ENCODE data around the gene DDX50.
"Not testable (repeated sequence)": the region's sequence is repeated elsewhere in the genome, so short reads cannot be mapped to it uniquely, and the experiment has no call there.

Gene DDX50

DNA sequence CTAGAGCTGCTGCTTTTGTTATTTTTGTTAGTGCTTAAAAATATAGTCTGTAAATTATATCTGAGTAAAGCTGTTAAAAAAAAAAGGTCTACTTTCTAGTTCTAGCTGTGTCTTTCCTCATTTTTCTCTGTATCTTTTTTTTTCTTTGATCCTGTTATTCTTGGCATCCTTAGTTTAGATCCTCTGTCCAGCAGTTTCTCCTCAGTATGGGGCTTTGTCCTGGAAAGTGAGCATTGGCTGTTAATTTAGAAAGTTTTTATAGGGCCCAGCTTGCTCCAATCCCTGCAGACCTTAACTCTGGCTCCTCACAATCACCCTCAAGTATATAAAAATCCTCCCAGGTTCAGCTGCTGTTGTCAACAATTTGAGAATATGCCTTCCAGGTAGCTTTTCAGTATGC is 23.5 kb downstream of the DDX50 start:
- DNase-seq (ENCODE audit: low spot score), result no peak
- TF ChIP-seq, protein P1, sequence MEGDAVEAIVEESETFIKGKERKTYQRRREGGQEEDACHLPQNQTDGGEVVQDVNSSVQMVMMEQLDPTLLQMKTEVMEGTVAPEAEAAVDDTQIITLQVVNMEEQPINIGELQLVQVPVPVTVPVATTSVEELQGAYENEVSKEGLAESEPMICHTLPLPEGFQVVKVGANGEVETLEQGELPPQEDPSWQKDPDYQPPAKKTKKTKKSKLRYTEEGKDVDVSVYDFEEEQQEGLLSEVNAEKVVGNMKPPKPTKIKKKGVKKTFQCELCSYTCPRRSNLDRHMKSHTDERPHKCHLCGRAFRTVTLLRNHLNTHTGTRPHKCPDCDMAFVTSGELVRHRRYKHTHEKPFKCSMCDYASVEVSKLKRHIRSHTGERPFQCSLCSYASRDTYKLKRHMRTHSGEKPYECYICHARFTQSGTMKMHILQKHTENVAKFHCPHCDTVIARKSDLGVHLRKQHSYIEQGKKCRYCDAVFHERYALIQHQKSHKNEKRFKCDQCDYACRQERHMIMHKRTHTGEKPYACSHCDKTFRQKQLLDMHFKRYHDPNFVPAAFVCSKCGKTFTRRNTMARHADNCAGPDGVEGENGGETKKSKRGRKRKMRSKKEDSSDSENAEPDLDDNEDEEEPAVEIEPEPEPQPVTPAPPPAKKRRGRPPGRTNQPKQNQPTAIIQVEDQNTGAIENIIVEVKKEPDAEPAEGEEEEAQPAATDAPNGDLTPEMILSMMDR (IDR thresholded peaks at IDR 0.05; ENCODE audit: extremely low read depth, missing control alignments), result no peak

DNA sequence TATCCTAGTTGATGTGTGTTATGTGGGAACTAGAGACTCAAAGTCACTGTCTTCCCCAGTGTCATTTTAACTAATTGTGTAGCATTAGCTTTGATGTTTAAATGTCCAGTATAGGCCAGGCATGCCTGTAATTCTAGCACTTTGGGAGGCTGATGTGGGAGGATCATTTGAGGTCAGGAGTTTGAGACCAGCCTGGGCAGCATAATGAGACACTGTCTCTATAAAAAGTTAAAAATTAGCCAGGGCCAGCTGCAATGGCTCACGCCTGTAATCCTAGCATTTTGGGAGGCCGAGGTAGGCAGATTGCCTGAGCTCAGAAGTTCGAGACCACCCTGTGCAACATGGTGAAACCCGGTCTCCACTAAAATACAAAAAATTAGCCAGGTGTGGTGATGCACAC is 24.4 kb downstream of the DDX50 start:
- TF ChIP-seq, protein P1 (IDR thresholded peaks at IDR 0.05; ENCODE audit: extremely low read depth, missing control alignments), result no peak
- no peak for DNase-seq (ENCODE audit: low spot score)

DNA sequence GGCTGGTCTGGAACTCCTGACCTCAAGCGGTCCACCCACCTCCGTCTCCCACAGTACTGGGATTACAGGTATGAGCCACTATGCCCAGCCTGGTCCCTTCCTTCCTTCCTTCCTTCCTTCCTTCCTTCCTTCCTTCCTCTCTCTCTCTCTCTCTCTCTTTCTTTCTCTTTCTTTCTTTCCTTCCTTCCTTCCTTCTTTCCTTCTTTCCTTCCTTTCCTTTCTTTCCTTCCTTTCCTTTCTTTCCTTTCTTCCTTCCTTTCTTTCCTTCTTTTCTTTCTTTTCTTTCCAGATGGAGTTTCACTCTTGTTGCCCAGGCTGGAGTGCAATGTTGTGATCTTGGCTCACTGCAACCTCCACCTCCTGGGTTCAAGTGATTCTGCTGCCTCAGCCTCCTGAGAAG is 28.0 kb downstream of the DDX50 start:
- not testable (repeated sequence) for DNase-seq (ENCODE audit: low spot score)

DNA sequence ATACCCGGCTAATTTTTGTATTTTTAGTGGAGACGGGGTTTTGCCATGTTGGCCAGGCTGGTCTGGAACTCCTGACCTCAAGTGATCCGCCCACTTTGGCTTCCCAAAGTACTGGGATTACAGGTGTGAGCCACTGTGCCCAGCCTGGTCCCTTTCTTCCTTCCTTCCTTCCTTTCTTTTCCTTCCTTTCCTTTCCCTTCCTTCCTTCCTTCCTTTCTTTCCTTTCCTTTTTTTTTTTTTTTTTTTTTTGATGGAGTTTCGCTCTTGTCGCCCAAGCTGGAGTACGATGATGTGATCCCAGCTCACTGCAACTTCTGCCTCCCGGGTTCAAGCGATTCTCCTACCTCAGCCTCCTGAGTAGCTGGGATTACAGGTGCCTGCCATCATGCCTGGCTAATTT is 28.8 kb downstream of the DDX50 start:
- DNase-seq (ENCODE audit: low spot score), result not testable (repeated sequence)

DNA sequence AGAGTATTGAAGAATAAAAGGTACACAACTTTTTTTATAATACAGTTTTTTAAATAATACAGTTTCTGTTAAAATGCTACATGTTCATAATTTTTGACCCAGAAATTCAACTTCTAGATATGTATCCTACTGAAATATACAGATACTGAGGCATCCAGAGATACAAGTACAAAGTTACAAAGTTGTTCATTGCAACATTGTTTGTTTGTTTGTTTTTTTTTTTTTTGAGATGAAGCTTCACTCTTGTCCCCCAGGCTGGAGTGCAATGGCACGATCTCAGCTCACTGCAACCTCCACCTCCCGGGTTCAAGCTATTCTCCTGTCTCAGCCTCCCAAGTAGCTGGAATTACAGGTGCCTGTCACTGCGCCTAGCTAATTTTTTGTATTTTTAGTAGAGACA is 31.7 kb downstream of the DDX50 start:
- not testable (repeated sequence) for DNase-seq (ENCODE audit: low spot score)

DNA sequence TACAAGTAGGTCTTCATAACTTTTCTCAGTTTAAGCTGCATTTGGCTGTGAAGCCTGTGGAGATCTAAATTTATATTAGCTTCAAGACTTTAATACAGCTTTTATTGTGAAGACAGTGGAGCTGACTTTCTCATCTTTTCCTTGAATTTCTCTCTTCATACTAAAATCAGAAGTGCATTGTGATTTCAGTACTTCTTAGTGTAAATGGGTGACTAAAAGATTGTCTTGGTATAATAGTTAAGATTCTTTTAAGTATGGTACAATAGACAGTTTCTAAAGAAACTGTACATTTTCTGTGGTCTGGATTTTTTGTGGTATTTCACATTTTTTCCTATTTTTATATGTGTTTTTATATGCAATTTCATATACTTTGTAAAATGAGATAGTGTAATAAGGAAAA is 33.9 kb downstream of the DDX50 start:
- TF ChIP-seq, protein P1 (IDR thresholded peaks at IDR 0.05; ENCODE audit: extremely low read depth, missing control alignments), result no peak
- no peak for DNase-seq (ENCODE audit: low spot score)

DNA sequence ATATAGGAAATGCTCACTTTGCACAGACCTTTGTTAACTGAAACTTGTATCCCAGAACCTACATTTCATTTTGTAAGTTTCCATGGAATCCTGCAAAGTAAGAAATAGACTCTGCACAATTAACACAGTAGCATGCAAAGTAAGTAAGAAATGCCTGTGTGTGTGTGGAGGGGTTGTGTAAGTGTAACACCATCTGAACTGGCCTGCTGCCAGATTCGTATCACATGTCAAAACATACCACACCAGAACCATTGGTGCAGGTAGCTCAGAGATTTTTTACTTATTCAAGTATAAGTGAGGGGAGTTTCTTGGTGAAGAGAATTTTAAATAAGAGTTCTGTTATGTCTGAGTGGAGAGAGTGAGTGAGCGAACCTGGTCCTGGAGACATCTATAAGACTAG is 37.0 kb downstream of the DDX50 start:
- no peak for DNase-seq (ENCODE audit: low spot score)
- TF ChIP-seq, protein P1 (IDR thresholded peaks at IDR 0.05; ENCODE audit: extremely low read depth, missing control alignments), result no peak

DNA sequence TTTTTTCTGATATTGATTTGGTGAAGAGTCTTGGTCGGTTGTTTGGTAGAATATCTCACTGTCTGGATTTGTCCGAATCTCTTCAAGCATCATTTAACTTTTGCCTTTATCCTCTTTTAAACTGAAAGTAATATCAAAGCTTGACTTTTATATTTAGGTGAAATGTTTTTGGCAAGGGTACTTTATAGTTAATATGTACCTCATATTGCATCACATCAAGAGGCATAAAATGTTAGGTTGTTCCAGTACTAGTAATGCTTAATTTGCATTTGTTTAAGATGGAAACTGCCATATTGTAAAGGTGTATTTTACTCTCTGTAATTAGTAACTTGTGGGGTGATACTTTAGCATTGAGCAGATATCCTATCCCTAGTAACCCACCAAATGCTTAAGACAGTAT is 37.8 kb downstream of the DDX50 start:
- no peak for DNase-seq (ENCODE audit: low spot score)
- TF ChIP-seq, protein P1 (IDR thresholded peaks at IDR 0.05; ENCODE audit: extremely low read depth, missing control alignments), result no peak

DNA sequence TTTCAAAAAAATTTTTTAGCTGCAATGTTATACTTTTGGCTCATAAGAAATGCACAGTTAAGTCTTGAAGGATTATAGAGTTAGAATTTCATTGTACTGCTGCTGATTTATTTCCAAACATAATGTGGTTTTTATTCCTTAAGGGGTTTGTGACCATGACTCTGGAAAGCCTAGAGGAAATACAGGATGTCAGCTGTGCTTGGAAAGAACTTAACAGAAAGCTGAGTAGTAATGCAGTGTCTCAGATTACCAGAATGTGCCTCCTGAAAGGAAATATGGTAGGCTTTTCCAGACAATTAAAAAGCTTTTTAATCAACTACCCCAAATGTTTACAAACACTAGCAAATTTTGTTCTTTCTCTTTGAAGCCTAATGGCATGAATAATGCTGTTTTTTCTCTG is 39.8 kb downstream of the DDX50 start:
- DNase-seq (ENCODE audit: low spot score), result not testable (repeated sequence)

DNA sequence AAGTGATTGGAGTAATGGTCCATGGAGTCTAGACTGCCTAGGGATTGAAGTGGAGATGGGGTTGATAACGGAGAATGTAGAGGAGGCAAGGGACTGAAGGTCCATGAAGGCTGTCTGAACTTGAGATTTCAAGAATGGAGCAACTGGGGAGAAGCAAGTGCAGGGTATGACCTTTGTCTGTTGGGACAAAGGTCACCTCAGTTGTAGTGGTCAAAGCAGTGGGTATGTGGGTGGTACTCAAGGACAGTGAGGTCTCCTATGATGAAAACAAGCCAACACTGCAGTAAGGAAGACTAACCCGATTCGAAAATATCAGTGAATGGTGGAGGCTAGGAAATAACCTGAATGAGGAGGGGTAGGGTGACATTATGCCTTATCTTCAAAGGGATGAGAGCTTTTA is 49.5 kb downstream of the DDX50 start:
- TF ChIP-seq, protein P1 (IDR thresholded peaks at IDR 0.05; ENCODE audit: extremely low read depth, missing control alignments), result no peak

More for the DNA sequence above, 49.5 kb downstream of the DDX50 start:
- no peak for DNase-seq (ENCODE audit: low spot score)

Measured in GM20000 (cell line).